OCI-LY1 (cell line): ENCODE data around the gene RAPGEF5.

ENCODE experiments used
- CTCF ChIP-seq: fragments of 200-600 bp; sonication (generic), shearing (Covaris generic); IDR thresholded peaks from 2 replicates; pipeline ENCODE4 v1.5.1; 2017; ENCODE audit warnings: mild to moderate bottlenecking, antibody characterized with exemption, low read length, moderate library complexity, mixed read lengths
- EZH2 ChIP-seq: fragments of 200-600 bp; sonication (generic), shearing (Covaris generic); IDR thresholded peaks from 2 replicates; pipeline ENCODE4 v1.8.0; 2017; ENCODE audit warnings: borderline replicate concordance, mixed run types, mild to moderate bottlenecking, antibody characterized with exemption, low read length, moderate library complexity, mixed read lengths

DNA sequence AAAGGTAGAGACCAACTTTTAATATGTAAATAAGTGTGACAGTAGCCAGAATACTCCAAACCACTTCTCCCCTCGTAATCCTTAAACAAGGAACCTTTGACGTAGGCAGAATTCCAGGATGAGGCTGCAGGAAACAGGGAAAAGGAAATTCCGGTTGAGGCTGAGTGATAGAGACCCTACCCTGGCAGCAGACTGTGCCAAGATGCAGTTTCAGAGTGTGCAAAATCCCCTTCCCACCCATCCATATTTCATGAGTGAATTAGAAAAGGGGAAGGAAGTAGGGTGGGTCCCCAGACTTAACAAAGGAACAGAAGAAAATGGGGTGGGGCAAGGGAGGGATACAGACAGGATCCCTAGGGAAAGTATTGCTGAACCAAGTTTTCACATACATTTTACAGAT, 143.0 kb downstream of the RAPGEF5 start:
- TF ChIP-seq CTCF (no peak), EZH2 (no peak)
